GM19351 (cell line): Measurements from ENCODE around the gene RAP1GDS1.
"Not testable (repeated sequence)": the region's sequence is repeated elsewhere in the genome, so short reads cannot be mapped to it uniquely, and the experiment has no call there.

Experiments
- ATAC-seq: cut with Tn5 transposase; IDR thresholded peaks from one replicate; pipeline ENCODE4 v1.9.1; 2021; ENCODE audit warnings: mild to moderate bottlenecking, moderate library complexity; ENCODE audit not compliant: unreplicated experiment

RAP1GDS1 gene

GRCh38 chr4:98421111-98421510 lies 159.9 kb downstream of the RAP1GDS1 start:
- ATAC-seq: no peak

GRCh38 chr4:98423009-98423408 lies 161.8 kb downstream of the RAP1GDS1 start:
- ATAC-seq: no peak

- peak; percentile 53 for ATAC-seq
Measured at GRCh38 chr4:98430708-98431403, 169.7 kb downstream of the RAP1GDS1 start.

GRCh38 chr4:98433691-98434090 lies 172.5 kb downstream of the RAP1GDS1 start:
- no peak for ATAC-seq

GRCh38 chr4:98434816-98435215 lies 173.6 kb downstream of the RAP1GDS1 start:
- no peak for ATAC-seq

- ATAC-seq: no peak
Measured at GRCh38 chr4:98444371-98444770, 183.2 kb downstream of the RAP1GDS1 start.

- ATAC-seq: peak; percentile 78
Measured at GRCh38 chr4:98446499-98447375, 185.6 kb downstream of the RAP1GDS1 start.

- ATAC-seq: peak; percentile 26
Measured at GRCh38 chr4:98447648-98448047, 186.5 kb downstream of the RAP1GDS1 start.

GRCh38 chr4:98448908-98449307 lies 187.7 kb downstream of the RAP1GDS1 start:
- ATAC-seq: peak; percentile 18

- ATAC-seq: no peak
Measured at GRCh38 chr4:98452091-98452490, 190.9 kb downstream of the RAP1GDS1 start.

- ATAC-seq: not testable (repeated sequence)
Measured at GRCh38 chr4:98457422-98457821, 196.2 kb downstream of the RAP1GDS1 start.

GRCh38 chr4:98461121-98461865 lies 200.1 kb downstream of the RAP1GDS1 start:
- not testable (repeated sequence) for ATAC-seq

GRCh38 chr4:98462487-98462886 lies 201.3 kb downstream of the RAP1GDS1 start:
- ATAC-seq: no peak

- no peak for ATAC-seq
Measured at GRCh38 chr4:98466868-98467599, 205.8 kb downstream of the RAP1GDS1 start.

- peak; percentile 99 for ATAC-seq
Measured at GRCh38 chr4:98467627-98468072, 206.5 kb downstream of the RAP1GDS1 start.

- no peak for ATAC-seq
Measured at GRCh38 chr4:98468709-98469108, 207.5 kb downstream of the RAP1GDS1 start.

GRCh38 chr4:98469771-98470170 lies 208.6 kb downstream of the RAP1GDS1 start:
- ATAC-seq: no peak

GRCh38 chr4:98470366-98470765 lies 209.2 kb downstream of the RAP1GDS1 start:
- ATAC-seq: no peak

GRCh38 chr4:98470831-98471230 lies 209.6 kb downstream of the RAP1GDS1 start:
- no peak for ATAC-seq

- no peak for ATAC-seq
Measured at GRCh38 chr4:98473046-98473445, 211.9 kb downstream of the RAP1GDS1 start.
